Smooth muscle cell (in vitro differentiated cells): Measurements from ENCODE around the gene HMOX2. TPM values are rescaled to one million over a fixed set of nuclear protein-coding genes. Genes with fewer than 3 reads are reported as not detected.

Experiments
- DNase-seq: peaks from one replicate; lab custom pipeline; 2025; ENCODE audit not compliant: unreplicated experiment; lab: John Stamatoyannopoulos, UW
- H2AFZ ChIP-seq: fragments of 200-600 bp; sonication (generic); 2 replicates; pipeline ENCODE4 v1.6.0; 2016; ENCODE audit warnings: antibody characterized with exemption, low read depth, mild to moderate bottlenecking
- H3F3A ChIP-seq: fragments of 200-600 bp; sonication (generic); 2 replicates; pipeline ENCODE4 v1.6.0; 2017; ENCODE audit warnings: antibody characterized with exemption, low read depth
- H3K27ac ChIP-seq: fragments of 200-600 bp; sonication (generic); 2 replicates; pipeline ENCODE4 v1.5.1; 2016; ENCODE audit warnings: low read depth, mild to moderate bottlenecking
- H3K27me3 ChIP-seq: fragments of 200-600 bp; sonication (generic); 2 replicates; pipeline ENCODE4 v1.6.1; 2016; ENCODE audit warnings: low read depth, mild to moderate bottlenecking
- H3K36me3 ChIP-seq: fragments of 200-600 bp; sonication (generic); 2 replicates; pipeline ENCODE4 v1.5.1; 2016; ENCODE audit warnings: low read depth
- H3K4me1 ChIP-seq: fragments of 200-600 bp; sonication (generic); 2 replicates; pipeline ENCODE4 v1.5.1; 2016; ENCODE audit warnings: low read depth
- H3K4me2 ChIP-seq: fragments of 200-600 bp; sonication (generic); 2 replicates; pipeline ENCODE4 v1.6.0; 2016; ENCODE audit warnings: mild to moderate bottlenecking
- H3K4me3 ChIP-seq: fragments of 200-600 bp; sonication (generic); 2 replicates; pipeline ENCODE4 v1.5.1; 2016; ENCODE audit warnings: mild to moderate bottlenecking
- H3K79me2 ChIP-seq: fragments of 200-600 bp; sonication (generic); 2 replicates; pipeline ENCODE4 v1.6.0; 2016; ENCODE audit warnings: low read depth, mild to moderate bottlenecking
- H3K9ac ChIP-seq: fragments of 200-600 bp; sonication (generic); 2 replicates; pipeline ENCODE4 v1.6.0; 2016; ENCODE audit warnings: low read depth
- H3K9me3 ChIP-seq: fragments of 200-600 bp; sonication (generic); replicated peaks from 2 replicates; pipeline ENCODE4 v1.5.1; 2016; ENCODE audit warnings: low read depth
- H4K20me1 ChIP-seq: fragments of 200-600 bp; sonication (generic); 2 replicates; pipeline ENCODE4 v1.6.0; 2016; ENCODE audit warnings: low read depth
- WGBS: methylation state at CpG from one replicate; pipeline ENCODE4 v1.1.7; 2016; ENCODE audit warnings: low lambda C conversion rate; 5-methylcytosine and 5-hydroxymethylcytosine counted together
- polyA plus RNA-seq: library from polyadenylated mRNA; unstranded; fragments of >200 nt; fragmentation: Nextera tagmentation; extraction: Ambion mirVana; gene quantifications from 2 replicates; pipeline ENCODE4 v1.2.1, GENCODE V29; 2016
- total RNA-seq: library from RNA; depleted of rRNA; stranded (reverse); fragments of >200 nt; gene quantifications from 2 replicates; pipeline ENCODE4 v1.2.3, GENCODE V29; 2014
- TF ChIP-seq, protein P1 (sequence below): fragments of 200-600 bp; sonication (generic); IDR thresholded peaks from 2 replicates; pipeline ENCODE4 v1.5.1; 2017; ENCODE audit warnings: borderline replicate concordance, mild to moderate bottlenecking, antibody characterized with exemption; ENCODE audit not compliant: insufficient read depth, poor library complexity, severe bottlenecking

Gene HMOX2
- total and polyA plus RNA-seq, 2 experiments from 2014 or later, result 35.3 to 54.2 TPM

DNA sequence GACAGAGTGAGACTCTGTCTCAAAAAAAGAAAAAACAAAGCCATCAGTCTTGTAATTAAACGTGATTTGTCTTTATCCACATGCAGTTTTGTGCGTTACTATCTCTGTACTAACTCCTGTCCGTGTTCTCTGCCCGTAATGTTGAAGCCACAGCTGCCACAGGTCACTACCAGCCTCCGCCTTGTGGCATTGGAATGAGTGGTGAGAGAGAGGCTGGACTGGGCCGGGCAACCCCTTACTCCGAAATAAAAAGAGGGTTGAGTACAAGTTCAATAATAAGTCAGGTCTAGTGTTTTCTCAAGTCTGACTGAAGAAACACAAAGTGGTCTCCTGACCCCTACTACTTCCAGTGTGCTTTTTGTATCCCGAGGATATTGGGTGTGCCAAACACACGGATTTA, 45.2 kb upstream of the HMOX2 start:
- Histone ChIP-seq H2AFZ (no peak overlapping the region), H3K4me2 (no peak overlapping the region), H3K27me3 (no peaks in the 10 kb centered on the region), H3K4me1 (peaks cover 8% of the 10 kb centered on the region), H3K4me3 (no peak overlapping the region), H3F3A (no peaks in the 10 kb centered on the region), H3K79me2 (peaks cover 60% of the 10 kb centered on the region), H3K9ac (no peak overlapping the region), H4K20me1 (peaks cover 22% of the 10 kb centered on the region), H3K36me3 (no peaks in the 10 kb centered on the region), H3K27ac (no peak overlapping the region), H3K9me3 (no peaks in the 10 kb centered on the region)
- DNase-seq, result no peak
- 97% methylated on average over 9 of the region's 9 CpGs for WGBS
- TF ChIP-seq, protein P1, sequence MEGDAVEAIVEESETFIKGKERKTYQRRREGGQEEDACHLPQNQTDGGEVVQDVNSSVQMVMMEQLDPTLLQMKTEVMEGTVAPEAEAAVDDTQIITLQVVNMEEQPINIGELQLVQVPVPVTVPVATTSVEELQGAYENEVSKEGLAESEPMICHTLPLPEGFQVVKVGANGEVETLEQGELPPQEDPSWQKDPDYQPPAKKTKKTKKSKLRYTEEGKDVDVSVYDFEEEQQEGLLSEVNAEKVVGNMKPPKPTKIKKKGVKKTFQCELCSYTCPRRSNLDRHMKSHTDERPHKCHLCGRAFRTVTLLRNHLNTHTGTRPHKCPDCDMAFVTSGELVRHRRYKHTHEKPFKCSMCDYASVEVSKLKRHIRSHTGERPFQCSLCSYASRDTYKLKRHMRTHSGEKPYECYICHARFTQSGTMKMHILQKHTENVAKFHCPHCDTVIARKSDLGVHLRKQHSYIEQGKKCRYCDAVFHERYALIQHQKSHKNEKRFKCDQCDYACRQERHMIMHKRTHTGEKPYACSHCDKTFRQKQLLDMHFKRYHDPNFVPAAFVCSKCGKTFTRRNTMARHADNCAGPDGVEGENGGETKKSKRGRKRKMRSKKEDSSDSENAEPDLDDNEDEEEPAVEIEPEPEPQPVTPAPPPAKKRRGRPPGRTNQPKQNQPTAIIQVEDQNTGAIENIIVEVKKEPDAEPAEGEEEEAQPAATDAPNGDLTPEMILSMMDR, result no peak

DNA sequence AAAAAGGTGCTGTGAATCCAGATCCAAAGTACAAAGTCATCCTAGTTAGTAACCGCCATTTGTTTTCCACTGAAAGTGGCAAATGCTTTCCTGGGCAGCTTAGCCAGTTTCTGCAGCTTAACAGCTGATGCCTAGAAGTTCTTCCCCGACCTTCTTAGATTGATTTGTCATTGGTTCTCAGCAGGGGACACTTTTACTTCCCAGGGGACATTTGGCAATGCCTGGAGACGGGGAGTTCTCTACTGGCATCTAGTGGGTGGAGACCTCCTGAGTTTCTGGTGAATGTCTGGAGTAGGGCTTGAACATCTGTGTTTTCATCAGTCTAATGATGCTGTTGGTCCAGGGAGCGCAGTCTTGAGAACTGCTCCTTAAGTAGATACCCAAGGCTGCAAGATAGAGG, 43.0 kb upstream of the HMOX2 start:
- no peak overlapping the region for H3K4me2 ChIP-seq

DNA sequence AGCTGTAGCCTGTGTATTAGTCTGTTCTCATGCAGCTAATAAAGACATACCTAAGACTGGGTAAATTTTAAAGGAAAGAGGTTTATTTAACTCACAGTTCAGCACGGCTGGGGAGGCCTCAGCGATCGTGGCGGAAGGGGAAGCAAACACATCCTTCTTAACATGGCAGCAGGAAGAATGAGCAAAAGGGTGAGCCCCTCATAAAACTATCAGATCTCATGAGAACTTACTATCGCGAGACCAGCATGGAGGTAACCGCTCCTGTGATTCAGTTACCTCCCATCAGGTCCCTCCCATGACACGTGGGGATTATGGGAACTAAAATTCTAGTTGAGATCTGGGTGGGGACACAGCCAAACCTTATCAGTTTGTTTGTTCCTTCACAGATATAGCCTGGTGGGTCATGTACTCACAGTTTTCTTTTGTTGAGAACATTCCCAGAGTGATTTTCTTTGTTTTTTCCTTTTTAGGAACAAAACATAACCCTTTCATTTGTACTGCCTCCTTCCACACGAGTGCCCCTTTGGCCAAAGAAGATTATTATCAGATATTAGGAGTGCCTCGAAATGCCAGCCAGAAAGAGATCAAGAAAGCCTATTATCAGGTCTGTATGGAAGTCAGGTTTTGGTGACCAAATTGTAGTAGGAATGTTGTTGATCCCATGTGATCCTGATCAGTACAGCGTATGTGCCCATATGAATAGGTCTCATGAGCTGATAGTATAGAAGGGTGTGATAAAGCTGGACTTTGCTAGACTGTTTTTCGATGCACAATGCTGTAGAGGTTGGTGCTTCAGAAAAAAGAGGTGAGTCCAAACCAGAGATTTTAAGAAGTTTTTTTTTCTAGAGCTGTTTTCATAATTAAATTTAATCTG, 42.0 kb upstream of the HMOX2 start:
- Histone ChIP-seq H3K4me3 (no peak overlapping the region), H3K36me3 (no peaks in the 10 kb centered on the region), H2AFZ (no peak overlapping the region), H3K4me1 (no peaks in the 10 kb centered on the region), H3F3A (no peaks in the 10 kb centered on the region), H3K9me3 (no peaks in the 10 kb centered on the region), H3K27ac (no peak overlapping the region), H3K9ac (no peak overlapping the region), H3K79me2 (peaks cover 28% of the 10 kb centered on the region), H3K4me2 (no peak overlapping the region), H3K27me3 (no peaks in the 10 kb centered on the region), H4K20me1 (peaks cover 16% of the 10 kb centered on the region)
- TF ChIP-seq, protein P1, result no peak
- no peak for DNase-seq
- WGBS, result 97% methylated on average over 12 of the region's 12 CpGs

More for the DNA sequence above, 43.0 kb upstream of the HMOX2 start:
- peaks cover 16% of the 10 kb centered on the region for H4K20me1 ChIP-seq
- H3K9me3 ChIP-seq, result no peaks in the 10 kb centered on the region
- H3F3A ChIP-seq, result no peaks in the 10 kb centered on the region
- no peak overlapping the region for H2AFZ ChIP-seq
- peaks cover 38% of the 10 kb centered on the region for H3K79me2 ChIP-seq
- H3K27ac ChIP-seq, result no peak overlapping the region
- no peaks in the 10 kb centered on the region for H3K36me3 ChIP-seq
- H3K27me3 ChIP-seq, result no peaks in the 10 kb centered on the region
- H3K4me3 ChIP-seq, result no peak overlapping the region
- TF ChIP-seq, protein P1, result no peak
- DNase-seq, result no peak
- H3K9ac ChIP-seq, result no peak overlapping the region
- WGBS, result 86% methylated on average over 4 of the region's 4 CpGs
- H3K4me1 ChIP-seq, result no peaks in the 10 kb centered on the region
